HFFc6 (cell line): Measurements from ENCODE around the gene LCORL. TPM values are rescaled to one million over a fixed set of nuclear protein-coding genes. Genes with fewer than 3 reads are reported as not detected.
A peak's percentile ranks its signal among the peaks of the same experiment; 100 is the strongest.

Source experiments
- DNase-seq: peaks from one replicate; pipeline ENCODE4 v3.0.0-alpha.2; 2018
- H3K27ac Mint-ChIP-seq: 2 replicates; pipeline ENCODE4 v1.8.0; 2020; ENCODE audit warnings: mild to moderate bottlenecking, mixed read lengths
- H3K27me3 Mint-ChIP-seq: 2 replicates; pipeline ENCODE4 v1.8.0; 2021; ENCODE audit warnings: mild to moderate bottlenecking, moderate library complexity, mixed read lengths; ENCODE audit not compliant: insufficient read depth
- H3K36me3 Mint-ChIP-seq: 2 replicates; pipeline ENCODE4 v1.8.0; 2021; ENCODE audit warnings: low read depth, mixed read lengths
- H3K4me1 Mint-ChIP-seq: 2 replicates; pipeline ENCODE4 v1.8.0; 2020; ENCODE audit warnings: low read depth, mixed read lengths
- H3K4me3 Mint-ChIP-seq: 2 replicates; pipeline ENCODE4 v1.8.0; 2020; ENCODE audit warnings: mild to moderate bottlenecking, moderate library complexity, mixed read lengths
- H3K9me3 Mint-ChIP-seq: 2 replicates; pipeline ENCODE4 v1.8.0; 2020; ENCODE audit warnings: mild to moderate bottlenecking, mixed read lengths
- total RNA-seq, 6 experiments: library from RNA; stranded (reverse); fragmentation: NEBNext Ultra II Directional; extraction: Animal tissue kit (Norgen Biotek cat#: 25700); gene quantifications; 2 replicates in 1 of 6; 3 replicates in 5 of 6; pipeline ENCODE4 v1.2.3, GENCODE V29; 2021
- TF ChIP-seq, protein P1 (sequence below): fragments of 200-600 bp; sonication (generic); IDR thresholded peaks from 2 replicates; pipeline ENCODE4 v1.5.0; 2021; ENCODE audit warnings: antibody characterized with exemption, mild to moderate bottlenecking

LCORL gene
- total RNA-seq, 6 experiments from 2014 or later: 7.2 to 11.5 (median 10.2) TPM

DNA sequence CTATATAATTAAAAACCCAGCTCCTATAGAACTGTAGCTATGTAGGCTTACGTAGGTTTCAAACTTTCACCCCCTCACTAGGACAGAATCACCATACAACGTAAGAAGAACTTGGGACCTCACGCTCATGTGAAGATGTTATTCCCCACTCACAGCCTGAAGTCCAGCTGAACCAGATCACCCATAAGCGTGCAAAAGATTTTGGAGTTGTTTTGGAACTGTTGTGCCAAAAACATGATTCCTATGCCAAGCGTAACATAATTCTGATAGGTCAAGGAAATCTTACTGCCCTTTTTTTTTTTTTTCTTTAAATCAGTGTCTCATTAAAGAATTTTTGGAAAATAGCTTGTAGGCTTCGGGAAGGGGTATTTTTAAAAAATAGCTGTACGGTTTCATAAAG, 57.0 kb downstream of the LCORL start:
- Mint-ChIP-seq H3K4me1 (peaks cover 21% of the 10 kb centered on the region), H3K9me3 (no peaks in the 10 kb centered on the region), H3K27ac (no peak overlapping the region), H3K27me3 (no peaks in the 10 kb centered on the region), H3K4me3 (no peak overlapping the region), H3K36me3 (no peaks in the 10 kb centered on the region)
- TF ChIP-seq, protein P1, sequence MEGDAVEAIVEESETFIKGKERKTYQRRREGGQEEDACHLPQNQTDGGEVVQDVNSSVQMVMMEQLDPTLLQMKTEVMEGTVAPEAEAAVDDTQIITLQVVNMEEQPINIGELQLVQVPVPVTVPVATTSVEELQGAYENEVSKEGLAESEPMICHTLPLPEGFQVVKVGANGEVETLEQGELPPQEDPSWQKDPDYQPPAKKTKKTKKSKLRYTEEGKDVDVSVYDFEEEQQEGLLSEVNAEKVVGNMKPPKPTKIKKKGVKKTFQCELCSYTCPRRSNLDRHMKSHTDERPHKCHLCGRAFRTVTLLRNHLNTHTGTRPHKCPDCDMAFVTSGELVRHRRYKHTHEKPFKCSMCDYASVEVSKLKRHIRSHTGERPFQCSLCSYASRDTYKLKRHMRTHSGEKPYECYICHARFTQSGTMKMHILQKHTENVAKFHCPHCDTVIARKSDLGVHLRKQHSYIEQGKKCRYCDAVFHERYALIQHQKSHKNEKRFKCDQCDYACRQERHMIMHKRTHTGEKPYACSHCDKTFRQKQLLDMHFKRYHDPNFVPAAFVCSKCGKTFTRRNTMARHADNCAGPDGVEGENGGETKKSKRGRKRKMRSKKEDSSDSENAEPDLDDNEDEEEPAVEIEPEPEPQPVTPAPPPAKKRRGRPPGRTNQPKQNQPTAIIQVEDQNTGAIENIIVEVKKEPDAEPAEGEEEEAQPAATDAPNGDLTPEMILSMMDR: no peak
- DNase-seq: no peak

DNA sequence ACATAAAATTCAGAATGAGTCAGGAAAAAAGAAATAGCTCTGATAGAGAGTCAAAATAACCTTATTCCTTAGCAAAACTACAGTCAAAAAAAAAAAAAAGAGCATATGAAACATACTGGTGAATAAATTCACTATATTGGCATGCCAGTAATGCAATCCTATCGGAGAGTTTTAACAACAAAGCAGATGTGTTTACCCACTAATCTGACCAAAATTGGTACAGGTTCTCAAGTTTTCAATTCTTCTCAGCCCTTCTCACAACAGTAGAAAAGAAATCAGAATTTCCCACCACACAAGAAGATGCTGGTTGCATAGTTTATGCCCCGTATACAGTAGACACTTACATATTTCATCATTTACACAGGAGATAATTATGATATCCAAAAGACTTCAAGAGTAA, 59.4 kb downstream of the LCORL start:
- TF ChIP-seq, protein P1: no peak
- Mint-ChIP-seq H3K27ac (peak overlapping the region; percentile 20), H3K4me3 (no peak overlapping the region), H3K36me3 (peaks cover under 1% of the 10 kb centered on the region; the same call in 1 of the 2 replicates), H3K9me3 (no peaks in the 10 kb centered on the region), H3K27me3 (no peaks in the 10 kb centered on the region), H3K4me1 (peaks cover 36% of the 10 kb centered on the region)
- DNase-seq: peak; percentile 3

- Mint-ChIP-seq H3K36me3 (peaks cover 8% of the 10 kb centered on the region), H3K4me3 (no peak overlapping the region), H3K27ac (no peak overlapping the region), H3K27me3 (no peaks in the 10 kb centered on the region), H3K9me3 (no peaks in the 10 kb centered on the region), H3K4me1 (peaks cover 41% of the 10 kb centered on the region)
- TF ChIP-seq, protein P1: no peak
- no peak for DNase-seq
Observed at GRCh38 chr4:17961249-17961648, 60.3 kb downstream of the LCORL start.

DNA sequence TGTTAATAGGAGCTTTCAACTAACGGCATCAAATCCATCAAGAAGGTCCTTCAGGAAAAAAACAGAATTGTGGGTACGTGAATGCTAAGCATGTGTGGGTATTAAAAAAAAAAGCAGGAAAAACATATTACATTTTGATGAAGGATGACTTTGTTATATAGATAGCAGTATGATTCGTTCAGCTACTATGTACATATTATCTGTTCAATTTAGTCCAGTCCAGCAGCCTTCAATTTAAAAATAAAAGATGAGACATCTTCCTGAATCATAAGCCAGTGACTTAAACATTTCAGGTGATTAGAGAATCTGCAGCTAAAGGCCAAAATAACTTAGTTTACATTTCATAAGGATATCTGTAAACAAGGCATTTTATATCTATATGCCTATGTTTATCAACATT, 63.4 kb downstream of the LCORL start:
- peak; percentile 29 for DNase-seq
- TF ChIP-seq, protein P1: no peak

GRCh38 chr4:17957688-17958087, 63.9 kb downstream of the LCORL start:
- H3K36me3 Mint-ChIP-seq: peaks cover 39% of the 10 kb centered on the region
- peak overlapping the region; percentile 42; the same call in 1 of the 2 replicates for H3K27ac Mint-ChIP-seq
- no peaks in the 10 kb centered on the region for H3K27me3 Mint-ChIP-seq
- TF ChIP-seq, protein P1: no peak
- peaks cover 33% of the 10 kb centered on the region for H3K4me1 Mint-ChIP-seq
- DNase-seq: peak; percentile 6
- H3K9me3 Mint-ChIP-seq: no peaks in the 10 kb centered on the region
- no peak overlapping the region for H3K4me3 Mint-ChIP-seq

More for the DNA sequence above, 63.4 kb downstream of the LCORL start:
- Mint-ChIP-seq H3K27ac (peak overlapping the region; percentile 42; the same call in 1 of the 2 replicates), H3K4me1 (peaks cover 38% of the 10 kb centered on the region), H3K36me3 (peaks cover 36% of the 10 kb centered on the region), H3K4me3 (no peak overlapping the region), H3K9me3 (no peaks in the 10 kb centered on the region), H3K27me3 (no peaks in the 10 kb centered on the region)

- TF ChIP-seq, protein P1: no peak
- Mint-ChIP-seq H3K9me3 (no peaks in the 10 kb centered on the region), H3K36me3 (peaks cover 40% of the 10 kb centered on the region), H3K4me1 (peaks cover 20% of the 10 kb centered on the region), H3K27ac (no peak overlapping the region), H3K4me3 (no peak overlapping the region), H3K27me3 (no peaks in the 10 kb centered on the region)
- DNase-seq: no peak
Observed at GRCh38 chr4:17956245-17956644, 65.3 kb downstream of the LCORL start.
